Loucy (cell line): Measurements from ENCODE around the gene NUP205.

Source experiments
- EZH2phosphoT487 ChIP-seq: fragments of 200-600 bp; IDR thresholded peaks from 2 replicates; pipeline ENCODE4 v1.6.1; 2018; ENCODE audit warnings: antibody characterized with exemption, mild to moderate bottlenecking, moderate library complexity, borderline replicate concordance
- TF ChIP-seq, protein P1 (sequence below): fragments of 200-600 bp; sonication (generic); conservative IDR thresholded peaks from 2 replicates; pipeline ENCODE4 v1.5.1; 2014; ENCODE audit warnings: mild to moderate bottlenecking, antibody characterized with exemption, low read length

DNA sequence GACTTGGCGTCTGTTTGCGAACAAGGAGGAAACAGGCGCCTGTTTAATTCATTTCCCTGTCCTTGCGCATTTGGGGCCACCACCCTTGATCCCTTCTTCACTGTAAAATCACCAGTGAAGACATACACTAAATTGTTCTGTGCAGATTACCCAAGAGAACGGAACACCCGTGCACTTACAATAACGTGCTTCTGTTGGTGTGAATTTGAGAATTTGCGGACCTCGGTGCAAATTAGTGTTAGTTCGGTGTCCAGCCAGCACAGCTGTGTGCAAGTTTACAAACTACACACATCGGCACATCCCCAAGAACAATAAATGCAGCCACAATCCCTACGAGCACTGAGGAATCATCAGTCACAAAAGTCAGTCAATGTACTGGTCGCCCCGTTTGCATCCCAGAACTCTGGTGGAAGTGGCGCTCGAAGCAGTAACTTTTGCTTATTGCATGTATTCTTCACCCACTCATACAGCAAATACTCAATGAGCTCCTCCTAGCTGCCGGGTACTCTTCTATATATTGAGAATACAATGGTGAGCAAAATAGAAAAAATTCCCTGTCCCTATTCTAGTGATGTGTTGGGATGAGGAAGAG lies 47.0 kb upstream of the NUP205 start:
- TF ChIP-seq EZH2phosphoT487 = no peak
- TF ChIP-seq, protein P1, sequence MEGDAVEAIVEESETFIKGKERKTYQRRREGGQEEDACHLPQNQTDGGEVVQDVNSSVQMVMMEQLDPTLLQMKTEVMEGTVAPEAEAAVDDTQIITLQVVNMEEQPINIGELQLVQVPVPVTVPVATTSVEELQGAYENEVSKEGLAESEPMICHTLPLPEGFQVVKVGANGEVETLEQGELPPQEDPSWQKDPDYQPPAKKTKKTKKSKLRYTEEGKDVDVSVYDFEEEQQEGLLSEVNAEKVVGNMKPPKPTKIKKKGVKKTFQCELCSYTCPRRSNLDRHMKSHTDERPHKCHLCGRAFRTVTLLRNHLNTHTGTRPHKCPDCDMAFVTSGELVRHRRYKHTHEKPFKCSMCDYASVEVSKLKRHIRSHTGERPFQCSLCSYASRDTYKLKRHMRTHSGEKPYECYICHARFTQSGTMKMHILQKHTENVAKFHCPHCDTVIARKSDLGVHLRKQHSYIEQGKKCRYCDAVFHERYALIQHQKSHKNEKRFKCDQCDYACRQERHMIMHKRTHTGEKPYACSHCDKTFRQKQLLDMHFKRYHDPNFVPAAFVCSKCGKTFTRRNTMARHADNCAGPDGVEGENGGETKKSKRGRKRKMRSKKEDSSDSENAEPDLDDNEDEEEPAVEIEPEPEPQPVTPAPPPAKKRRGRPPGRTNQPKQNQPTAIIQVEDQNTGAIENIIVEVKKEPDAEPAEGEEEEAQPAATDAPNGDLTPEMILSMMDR = no peak
